Measurements from ENCODE around the gene FCGR3B. TPM values are rescaled to one million over a fixed set of nuclear protein-coding genes. Genes with fewer than 3 reads are reported as not detected.
"Not testable (repeated sequence)": the region's sequence is repeated elsewhere in the genome, so short reads cannot be mapped to it uniquely, and the experiment has no call there.

FCGR3B gene
- total RNA-seq, 1 donor from 2014 or later: not detected

DNA sequence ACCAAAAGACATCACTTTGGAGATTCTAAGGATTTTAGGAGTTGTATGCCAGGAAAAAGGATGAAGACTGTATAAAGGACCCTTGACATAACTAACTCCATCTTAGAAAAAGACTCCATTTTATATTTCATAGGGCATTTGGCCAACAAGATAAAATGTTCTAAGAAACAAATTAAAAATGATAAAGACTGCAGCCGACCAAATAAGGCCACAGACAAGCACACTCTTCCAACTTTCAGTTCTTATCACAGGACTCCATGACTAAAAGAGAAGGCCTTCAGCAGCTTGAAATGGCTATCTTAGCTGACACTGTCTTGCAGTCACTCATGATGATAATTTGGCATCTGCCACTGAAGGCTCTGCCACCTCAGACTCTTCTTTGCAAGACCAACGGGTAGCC lies 8.2 kb upstream of the FCGR3B start:
- DNase-seq (ENCODE audit: low read depth): not testable (repeated sequence)

DNA sequence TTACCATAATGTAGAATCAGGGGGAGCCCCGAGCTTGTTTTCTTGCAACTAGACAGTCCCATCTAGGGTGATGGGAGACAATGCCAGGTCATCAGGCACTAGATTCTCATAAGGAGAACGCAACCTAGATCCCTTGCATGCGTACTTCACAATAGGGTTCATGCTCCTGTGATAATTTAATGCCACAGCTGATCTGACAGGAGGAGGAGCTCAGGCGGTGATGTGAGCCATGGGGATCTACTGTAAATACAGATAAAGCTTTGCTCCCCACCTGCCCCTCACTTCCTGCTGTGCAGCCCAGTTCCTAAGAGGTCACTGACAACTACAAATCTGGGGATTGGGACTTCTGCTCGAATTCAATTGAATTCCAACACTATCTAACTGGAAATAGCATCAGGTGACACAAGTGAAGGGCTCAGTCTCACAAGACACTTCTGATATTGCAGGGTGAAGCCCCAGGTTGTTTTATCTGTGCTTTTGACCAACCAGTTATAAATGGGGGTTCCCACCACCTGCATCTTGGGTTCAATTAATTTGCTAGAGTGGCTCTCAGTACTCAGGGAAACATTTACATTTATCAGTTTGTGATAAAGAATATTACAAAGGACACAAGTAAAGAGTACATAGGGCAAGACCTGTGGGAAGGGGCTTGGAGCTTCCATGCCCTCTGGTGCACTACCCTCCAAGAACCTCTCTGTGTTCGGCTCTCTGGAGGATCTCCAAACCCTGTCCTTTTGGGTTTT lies 7.4 kb upstream of the FCGR3B start:
- DNase-seq (ENCODE audit: low read depth): not testable (repeated sequence)

DNA sequence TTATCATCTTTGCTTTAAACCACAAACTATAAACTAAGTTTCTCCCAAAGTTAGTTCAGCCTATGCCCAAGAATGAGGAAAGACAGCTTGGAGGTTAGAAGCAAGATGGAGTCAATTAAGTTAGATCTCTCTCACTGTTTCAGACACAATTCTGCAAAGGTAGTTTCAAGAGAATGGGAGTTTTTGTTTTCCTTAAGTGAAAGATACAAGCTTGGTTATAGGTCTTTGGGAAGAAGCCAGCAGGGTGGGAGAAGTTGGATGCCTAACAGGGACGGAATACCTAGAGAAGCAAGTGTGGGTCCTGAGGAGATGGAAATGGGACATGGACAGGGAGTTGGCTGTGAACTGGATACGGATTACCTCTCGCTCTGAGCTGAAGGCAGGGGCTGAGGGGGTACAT lies 6.0 kb upstream of the FCGR3B start:
- not testable (repeated sequence) for DNase-seq (ENCODE audit: low read depth)

DNA sequence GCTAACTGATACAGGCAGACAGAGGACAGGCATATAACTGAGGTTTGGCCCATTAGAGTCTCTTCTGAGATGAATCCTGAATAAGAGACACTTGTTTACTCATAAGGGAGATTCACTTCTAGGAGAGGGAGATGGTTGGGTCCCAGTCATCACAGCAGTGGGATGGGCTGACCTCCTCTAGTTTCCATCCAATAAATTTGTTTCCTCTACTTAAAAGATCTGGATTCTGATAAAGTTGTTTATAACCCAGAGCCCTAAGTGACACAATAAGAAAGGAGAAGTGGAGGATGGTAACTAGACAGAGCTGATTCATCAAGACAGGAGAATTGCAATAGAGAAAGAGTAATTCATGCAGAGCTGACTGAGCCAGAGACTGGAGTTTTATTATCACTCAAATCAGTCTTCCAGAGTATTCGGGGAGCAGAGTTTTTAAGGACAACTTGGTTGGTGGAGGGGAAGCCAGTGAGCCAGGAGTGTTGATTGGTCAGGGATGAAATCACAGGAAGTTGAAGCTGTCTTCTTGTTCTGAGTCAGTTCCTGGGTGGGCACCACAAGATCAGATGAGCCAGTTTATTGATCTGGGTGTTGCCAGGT lies 5.3 kb upstream of the FCGR3B start:
- DNase-seq (ENCODE audit: low read depth): not testable (repeated sequence)

DNA sequence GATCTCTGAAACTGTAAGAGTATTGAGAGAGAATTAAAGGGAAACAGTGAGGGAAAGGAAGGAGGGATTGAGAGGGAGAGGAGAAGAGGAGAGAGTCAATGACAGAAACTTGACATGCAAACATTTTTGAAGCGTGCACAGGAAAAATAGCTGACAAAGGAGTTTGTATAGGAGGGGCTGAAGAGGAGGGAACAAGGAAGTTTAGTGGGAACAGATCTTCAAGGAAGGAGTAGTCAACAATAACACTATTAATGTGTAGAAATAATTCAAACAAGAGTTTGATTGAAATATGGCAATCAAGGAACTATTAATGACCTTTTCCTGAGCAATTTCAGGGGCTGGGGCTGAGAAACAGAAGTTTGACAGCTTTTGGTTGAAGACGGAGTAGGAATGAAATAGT lies 4.0 kb upstream of the FCGR3B start:
- not testable (repeated sequence) for DNase-seq (ENCODE audit: low read depth)

DNA sequence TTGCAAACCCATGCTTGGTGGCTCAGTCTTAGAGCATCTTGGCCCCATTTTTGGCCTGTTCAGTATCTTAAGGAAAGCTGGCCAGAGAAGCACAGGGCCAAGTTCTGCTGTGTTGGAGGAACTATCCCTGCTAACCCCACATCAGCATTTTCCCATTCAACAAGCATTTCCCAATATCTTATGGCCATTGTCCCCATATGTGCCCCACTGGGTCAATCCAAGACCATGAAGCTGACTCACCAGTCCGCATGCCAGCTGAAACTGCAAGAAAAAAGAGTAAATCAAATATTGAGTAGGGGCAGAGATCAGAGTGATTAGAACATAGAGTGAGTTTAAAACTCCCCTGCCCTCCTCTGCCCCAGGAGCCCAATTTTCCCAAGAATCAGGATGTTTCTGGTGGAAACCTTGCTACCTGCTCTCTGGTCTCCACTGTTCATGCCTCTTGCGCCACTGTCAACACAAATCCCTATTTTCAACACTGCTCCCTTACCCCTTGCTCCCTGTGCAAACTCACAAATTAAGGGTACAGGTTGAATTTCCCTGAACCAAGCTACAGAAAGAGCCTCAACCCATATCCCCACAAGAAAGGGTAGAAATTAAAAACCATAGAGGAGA lies 741 bp downstream of the FCGR3B start:
- not testable (repeated sequence) for DNase-seq (ENCODE audit: low read depth)

DNA sequence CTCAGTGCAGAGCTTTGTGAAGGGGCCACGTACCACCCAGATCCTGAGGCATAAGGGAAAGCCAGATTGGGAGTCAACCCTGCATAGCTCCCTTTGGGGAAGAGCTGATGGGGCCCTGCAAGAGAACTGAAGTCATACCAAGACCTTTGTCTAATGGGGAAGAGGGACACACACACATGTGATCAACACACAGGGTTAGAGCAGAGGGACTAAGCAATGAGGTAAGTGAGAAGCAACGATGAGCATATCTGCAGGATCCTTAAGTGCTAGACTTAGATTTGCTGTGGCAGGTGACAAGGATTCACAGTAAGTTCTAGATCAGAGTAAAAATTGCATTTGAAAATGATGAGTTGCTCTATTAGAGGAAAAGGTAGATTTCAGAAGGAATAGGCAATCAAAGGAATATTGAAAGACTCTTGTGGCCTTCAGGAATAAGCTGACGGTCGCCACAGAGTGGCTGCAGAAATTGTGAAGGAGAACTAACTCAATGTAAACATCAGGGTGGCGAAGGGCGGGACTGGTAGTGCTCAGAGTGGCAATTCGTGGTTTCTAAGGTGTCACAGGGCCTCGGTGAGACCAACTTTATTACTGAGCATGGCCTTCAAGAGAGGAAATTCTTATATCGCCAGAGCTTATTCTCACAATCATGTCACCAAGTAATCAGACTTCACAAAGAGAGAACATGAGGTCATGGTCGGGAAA lies 4.4 kb downstream of the FCGR3B start:
- not testable (repeated sequence) for DNase-seq (ENCODE audit: low read depth)

DNA sequence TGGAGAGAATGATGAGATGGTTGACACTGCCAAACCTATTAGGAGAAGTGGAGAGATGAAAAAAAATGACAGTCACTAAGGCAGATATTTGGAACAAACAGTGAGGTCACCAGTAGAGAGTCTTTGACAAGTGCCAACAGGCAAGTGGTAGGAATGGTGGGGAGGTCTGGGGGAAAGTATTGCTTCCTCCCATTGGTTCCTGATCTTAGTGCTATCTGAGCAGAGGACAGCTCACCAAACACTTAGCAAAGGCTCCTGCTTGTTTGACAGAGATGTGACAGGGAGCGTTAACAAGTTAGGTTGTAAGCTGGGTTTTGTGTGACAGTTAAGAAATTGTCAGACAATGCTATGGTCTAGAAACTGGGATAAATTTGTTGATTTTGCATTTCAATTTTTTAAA lies 6.4 kb downstream of the FCGR3B start:
- not testable (repeated sequence) for DNase-seq (ENCODE audit: low read depth)

DNA sequence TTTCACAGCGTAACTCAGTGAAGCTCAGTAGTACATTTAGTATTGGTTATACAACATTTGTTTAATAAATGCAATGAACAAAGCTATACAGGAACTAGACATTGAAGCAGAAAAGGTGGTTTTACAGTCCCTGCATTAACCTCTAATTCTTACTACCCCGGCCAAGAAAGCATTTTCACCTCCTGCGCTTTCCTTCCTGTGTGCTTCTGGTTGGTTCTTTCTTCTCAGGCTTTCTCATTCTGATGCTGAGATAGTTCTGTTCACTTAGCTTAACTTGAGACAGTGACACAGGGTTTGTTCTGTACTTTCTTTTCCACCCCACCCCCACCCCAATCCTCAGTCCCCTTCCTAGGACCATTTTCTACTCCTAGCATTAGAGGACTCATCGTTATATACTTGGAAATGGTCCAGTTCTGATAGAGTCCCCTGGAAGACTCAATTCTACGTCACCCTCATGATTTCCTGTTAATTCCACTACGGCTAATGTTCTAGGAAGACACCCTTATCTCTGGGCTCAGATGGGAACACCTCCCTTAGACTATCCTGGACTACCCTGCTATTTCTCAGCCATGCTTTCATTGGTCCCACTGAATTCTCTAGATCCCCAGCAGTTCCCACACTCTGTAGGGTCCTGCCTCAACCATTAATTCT lies 7.5 kb downstream of the FCGR3B start:
- not testable (repeated sequence) for DNase-seq (ENCODE audit: low read depth)

DNA sequence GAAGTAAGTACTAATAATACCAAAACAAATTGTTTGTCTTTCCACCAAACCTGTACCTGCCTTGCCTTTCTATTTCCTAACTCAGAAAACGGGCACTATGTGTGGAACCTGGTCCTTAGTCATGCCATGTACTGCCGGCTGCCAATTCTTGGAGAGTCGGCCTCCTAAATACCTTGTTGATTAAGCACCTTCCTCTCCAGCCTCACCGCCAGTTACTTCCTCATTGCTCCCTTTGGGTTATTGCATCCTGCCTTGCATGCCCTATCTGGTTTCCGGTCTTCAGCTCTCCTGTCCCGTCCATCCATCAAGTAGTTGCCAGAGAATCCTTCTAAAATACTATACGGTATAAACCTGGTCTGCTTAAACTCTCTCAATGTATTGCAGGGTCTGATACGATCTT lies 8.9 kb downstream of the FCGR3B start:
- DNase-seq (ENCODE audit: low read depth): not testable (repeated sequence)

DNA sequence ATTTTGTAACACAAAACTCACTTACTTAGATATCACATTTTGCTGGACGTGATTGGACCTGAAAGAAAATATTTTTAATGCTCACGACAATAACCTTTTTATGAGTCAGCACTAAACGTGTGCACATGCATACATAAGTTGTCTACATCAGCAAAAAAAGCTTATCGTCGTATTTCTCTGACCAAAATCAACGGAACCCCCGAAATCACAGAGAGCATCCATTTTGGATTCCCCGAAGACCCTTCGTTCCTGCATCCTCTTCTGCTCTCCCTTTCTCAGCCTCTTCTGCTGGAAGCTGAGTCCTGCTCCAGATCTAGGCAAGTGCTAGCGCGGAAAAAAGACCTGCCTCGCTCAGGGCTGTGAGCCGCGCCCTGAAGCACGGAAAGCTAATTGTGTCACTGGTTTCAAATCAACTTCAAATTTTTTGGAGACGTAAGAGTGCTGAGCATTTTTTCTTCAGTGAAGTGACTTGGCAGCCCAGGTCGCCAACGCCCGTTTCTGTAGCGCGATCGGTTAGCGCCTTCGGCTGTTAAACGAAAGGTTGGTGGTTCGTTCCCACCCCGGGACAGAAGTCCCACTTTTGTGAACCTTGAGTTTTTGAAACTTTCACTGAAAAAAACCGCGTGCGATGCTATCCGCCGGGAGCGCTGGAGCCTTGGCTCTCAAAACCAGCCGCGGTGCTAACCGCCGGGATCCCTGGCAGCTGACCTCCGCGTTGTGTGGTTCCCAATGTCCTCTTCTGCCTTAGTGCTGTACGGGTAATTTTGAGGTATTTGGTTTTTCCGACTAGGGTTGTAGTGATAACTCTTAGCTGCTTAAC lies 9.6 kb downstream of the FCGR3B start:
- peak; percentile 64 for DNase-seq (ENCODE audit: low read depth)

DNA sequence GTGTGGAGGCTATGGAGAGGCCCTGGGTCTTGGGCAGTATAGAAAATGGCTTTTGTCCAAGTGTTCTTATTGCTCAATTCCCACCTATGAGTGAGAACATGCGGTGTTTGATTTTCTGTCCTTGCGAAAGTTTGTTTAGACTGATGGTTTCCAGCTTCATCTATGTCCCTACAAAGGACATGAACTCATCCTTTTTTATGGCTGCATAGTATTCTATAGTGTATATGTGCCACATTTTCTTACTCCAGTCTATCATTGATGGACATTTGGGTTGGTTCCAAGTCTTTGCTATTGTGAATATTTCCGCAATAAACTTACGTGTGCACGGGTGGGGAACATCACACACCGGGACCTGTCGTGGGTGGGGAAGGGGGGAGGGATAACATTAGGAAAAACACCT lies 10.6 kb downstream of the FCGR3B start:
- DNase-seq (ENCODE audit: low read depth): not testable (repeated sequence)

DNA sequence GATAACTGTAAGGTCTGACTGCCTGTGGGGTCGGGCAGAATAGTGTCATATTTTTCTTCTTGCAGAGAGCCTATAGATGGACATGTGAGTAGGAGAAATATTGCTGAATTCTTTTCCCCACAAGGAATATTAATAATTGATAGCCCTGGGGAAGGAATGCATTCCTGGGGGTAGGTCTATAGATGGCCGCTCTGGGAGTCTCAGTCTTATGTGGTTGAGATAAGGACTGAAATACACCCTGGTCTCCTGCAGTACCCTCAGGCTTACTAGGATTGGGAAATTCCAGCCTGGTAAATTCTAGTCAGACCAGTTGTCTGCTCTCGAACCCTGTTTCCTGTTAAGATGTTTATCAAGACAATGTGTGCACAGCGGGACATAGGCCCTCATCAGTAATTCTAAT lies 12.5 kb downstream of the FCGR3B start:
- DNase-seq (ENCODE audit: low read depth): not testable (repeated sequence)

DNA sequence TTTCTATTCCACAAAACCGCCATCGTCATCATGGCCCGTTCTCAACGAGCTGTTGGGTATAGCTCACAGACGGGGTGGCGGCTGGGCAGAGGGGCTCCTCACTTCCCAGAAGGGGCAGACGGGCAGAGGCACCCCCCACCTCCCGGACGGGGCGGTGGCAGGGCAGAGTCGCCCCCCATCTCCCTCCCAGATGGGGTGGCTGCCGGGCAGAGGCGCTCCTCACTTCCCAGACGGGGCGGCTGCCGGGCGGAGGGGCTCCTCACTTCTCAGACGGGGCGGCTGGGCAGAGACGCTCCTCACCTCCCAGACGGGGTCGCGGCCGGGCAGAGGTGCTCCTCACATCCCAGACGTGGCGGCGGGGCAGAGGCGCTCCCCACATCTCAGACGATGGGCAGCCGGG lies 14.6 kb downstream of the FCGR3B start:
- not testable (repeated sequence) for DNase-seq (ENCODE audit: low read depth)

DNA sequence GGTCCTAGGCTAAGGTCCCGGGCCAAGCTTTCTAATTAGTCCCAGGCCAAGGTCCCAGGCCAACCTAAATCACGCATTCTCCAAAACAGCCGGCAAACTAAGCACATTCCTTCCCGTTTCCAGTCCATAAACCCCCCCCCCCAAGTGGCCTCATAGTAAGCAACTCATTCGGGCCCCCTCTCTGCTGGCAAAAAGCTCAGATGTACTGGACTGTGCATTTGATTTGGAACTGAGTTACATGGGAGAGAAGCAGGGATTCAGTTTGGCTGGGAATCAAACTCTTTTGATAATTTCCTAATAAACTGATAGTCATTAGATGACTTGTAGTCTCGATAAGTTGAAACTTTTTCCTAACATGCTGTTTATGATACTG lies 17.8 kb downstream of the FCGR3B start:
- DNase-seq (ENCODE audit: low read depth): not testable (repeated sequence)

DNA sequence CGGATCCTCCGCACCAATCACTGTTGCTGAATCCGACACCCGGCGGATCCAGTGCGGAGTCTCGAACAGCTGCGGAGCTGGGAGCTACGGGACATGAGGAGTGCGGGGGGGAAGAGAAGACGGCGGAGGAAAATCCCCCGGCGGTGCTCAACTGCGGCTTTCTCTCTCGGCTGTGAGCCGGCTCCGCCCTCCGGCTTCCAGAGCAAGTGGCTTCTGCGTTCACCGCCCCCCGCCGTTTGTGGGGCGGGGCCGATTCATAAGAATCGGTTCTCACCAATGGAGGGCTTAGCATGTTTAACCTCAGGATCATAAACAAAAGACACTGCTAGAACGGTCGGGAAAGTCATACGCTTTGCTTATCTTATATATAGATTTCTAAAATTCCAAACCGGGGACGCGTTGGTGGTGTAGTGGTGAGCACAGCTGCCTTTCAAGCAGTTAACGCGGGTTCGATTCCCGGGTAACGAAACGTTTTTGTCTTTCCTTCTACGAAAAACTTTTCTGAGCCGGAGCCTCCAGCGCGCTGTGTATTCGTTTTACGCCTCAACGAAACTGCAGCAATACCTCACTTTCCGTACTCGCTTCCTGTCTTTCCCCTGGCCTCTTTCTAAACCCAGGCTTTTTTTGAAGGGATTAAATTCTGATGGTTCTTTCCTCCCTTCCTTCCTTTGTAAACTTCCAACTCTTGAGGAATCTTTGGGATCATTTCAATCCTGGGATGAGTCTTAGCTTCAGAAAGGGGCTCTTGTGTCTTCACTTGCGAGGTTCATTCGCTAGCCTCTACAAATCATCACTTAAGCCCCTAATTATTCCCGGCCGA lies 18.4 kb downstream of the FCGR3B start:
- peak; percentile 95 for DNase-seq (ENCODE audit: low read depth)

DNA sequence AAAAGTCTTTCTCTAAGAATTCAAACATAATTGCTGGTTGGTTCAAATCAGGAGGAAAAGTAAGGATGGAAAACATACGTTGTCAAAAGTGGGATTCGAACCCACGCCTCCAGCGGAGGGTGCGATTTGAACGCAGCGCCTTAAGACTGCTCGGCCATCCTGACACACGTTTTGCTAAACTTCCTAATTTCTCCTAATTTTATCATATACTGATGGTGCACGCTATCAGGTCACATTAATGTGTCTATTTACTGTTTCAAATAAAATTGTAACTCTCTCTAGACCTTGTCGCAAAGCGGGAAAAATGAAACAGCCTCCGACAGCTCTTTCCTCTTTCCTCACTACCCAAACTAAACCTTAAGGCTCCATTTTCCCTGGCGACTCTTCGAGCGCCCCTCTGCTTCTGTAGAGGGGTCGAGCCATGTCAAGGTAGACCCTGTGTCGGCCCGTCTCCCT lies 19.1 kb downstream of the FCGR3B start:
- DNase-seq (ENCODE audit: low read depth): peak; percentile 55

DNA sequence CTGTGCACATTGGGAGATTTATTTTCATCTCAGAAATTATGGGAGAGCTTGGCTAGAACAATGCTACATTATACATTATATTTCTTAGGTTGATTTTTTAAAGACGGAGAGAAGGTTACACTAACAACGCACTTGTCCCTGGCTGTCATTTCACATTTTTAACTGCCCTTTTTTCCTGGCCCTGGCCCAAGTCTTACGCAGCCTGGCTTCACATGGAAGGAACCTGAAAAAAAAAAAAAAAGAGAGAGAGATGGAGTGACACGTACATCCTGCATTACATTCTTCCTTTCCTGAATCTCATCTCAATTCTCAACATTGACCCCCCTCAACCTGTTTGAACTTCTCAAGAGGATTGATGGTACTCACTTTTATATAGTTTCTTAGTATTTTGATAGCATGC lies 20.8 kb downstream of the FCGR3B start:
- not testable (repeated sequence) for DNase-seq (ENCODE audit: low read depth)

DNA sequence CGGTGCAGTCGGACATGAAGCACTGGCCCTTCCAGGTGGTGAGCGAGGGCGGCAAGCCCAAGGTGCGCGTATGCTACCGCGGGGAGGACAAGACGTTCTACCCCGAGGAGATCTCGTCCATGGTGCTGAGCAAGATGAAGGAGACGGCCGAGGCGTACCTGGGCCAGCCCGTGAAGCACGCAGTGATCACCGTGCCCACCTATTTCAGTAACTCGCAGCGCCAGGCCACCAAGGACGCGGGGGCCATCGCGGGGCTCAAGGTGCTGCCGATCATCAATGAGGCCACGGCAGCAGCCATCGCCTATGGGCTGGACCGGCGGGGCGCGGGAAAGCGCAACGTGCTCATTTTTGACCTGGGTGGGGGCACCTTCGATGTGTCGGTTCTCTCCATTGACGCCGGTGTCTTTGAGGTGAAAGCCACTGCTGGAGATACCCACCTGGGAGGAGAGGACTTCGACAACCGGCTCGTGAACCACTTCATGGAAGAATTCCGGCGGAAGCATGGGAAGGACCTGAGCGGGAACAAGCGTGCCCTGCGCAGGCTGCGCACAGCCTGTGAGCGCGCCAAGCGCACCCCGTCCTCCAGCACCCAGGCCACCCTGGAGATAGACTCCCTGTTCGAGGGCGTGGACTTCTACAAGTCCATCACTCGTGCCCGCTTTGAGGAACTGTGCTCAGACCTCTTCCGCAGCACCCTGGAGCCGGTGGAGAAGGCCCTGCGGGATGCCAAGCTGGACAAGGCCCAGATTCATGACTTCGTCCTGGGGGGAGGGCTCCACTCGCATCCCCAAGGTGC lies 24.2 kb downstream of the FCGR3B start:
- DNase-seq (ENCODE audit: low read depth): not testable (repeated sequence)
